NCI-H748 (cell line): ENCODE data around the gene TANGO2.

Experiments
- DNase-seq: peaks from one replicate; lab custom pipeline; 2025; ENCODE audit not compliant: unreplicated experiment; lab: John Stamatoyannopoulos, UW

TANGO2 gene

DNA sequence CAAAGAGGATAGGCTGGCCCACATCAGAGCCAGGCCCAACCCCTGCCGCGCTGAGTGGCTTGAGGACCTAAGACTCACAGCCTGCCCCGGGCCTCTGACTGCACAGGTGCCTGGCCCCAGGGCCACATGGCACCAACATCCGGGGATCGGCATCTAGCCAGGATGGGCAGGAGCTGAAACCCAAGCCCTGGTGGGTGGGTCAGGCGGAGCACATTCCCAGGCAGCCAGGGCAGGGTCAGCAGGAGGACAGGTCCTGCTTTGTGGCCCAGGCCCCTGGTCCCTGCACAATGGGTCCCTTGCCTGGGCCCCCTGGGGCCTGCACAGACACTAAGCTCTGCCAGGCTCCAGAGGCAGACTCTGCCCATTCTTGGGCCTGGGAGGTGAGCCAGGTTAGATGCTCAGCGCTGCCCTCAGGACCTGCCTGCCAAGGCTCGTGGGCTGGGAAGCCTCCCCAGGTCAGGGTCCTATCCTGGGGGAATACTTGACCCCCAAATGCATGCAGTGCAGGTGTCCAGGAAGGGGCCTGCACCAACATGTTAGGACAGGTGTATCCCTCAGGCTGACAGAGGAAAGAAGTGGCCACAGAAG is 37.8 kb upstream of the TANGO2 start:
- DNase-seq = no peak

DNA sequence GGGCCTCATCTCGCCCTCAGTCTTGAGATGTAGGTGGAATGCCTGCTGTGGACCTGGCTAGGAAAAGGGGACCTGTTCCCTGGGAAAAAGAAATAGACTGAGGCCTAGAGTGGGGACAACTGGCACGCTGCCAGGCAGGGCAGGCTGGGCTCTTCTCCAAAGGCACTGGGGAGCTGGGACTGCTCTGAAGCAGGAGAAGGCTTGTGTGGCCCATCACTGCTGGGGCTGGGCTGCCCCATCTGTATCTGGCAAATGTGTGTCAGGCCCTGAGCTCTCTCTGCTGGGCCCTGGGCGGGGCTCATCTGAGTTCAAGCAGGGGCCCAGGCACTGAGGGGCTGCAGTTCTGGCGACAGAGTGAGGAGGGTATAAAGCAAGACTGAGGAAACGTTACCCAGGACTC is 37.2 kb upstream of the TANGO2 start:
- no peak for DNase-seq

- no peak for DNase-seq
These were observed 36.6 kb upstream of the TANGO2 start for GRCh38 chr22:19984201-19984753.

- no peak for DNase-seq
These were observed 35.8 kb upstream of the TANGO2 start for GRCh38 chr22:19984851-19985811.

- peak; percentile 6 for DNase-seq
These were observed 34.9 kb upstream of the TANGO2 start for GRCh38 chr22:19986011-19986409.

- peak; percentile 71 for DNase-seq
These were observed 34.2 kb upstream of the TANGO2 start for GRCh38 chr22:19986410-19987341.

GRCh38 chr22:19987394-19988306 is 33.3 kb upstream of the TANGO2 start:
- peak; percentile 25 for DNase-seq

- no peak for DNase-seq
These were observed 32.5 kb upstream of the TANGO2 start for GRCh38 chr22:19988331-19988808.

- no peak for DNase-seq
These were observed 31.8 kb upstream of the TANGO2 start for GRCh38 chr22:19988965-19989724.

- DNase-seq = no peak
These were observed 31.2 kb upstream of the TANGO2 start for GRCh38 chr22:19989725-19990067.

DNA sequence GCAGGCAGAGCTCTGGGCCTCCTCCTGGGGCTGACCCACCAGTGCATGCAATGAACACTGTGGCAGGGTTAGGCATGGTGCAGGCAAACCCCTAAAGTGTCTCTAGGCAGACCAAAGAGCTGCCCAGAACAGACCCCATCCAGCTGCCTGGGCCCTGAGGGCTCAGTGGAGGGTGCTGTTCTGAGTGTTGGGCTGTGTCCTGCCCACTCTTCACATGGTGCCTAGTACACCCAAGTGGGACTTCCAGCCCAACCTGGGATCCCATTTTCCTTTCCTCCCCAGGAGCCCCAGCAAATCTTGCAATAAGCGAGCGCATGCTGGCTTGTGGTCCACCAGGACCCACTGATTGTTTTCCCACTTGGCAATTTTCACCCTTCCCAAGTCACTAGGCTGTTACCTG is 30.7 kb upstream of the TANGO2 start:
- no peak for DNase-seq

DNA sequence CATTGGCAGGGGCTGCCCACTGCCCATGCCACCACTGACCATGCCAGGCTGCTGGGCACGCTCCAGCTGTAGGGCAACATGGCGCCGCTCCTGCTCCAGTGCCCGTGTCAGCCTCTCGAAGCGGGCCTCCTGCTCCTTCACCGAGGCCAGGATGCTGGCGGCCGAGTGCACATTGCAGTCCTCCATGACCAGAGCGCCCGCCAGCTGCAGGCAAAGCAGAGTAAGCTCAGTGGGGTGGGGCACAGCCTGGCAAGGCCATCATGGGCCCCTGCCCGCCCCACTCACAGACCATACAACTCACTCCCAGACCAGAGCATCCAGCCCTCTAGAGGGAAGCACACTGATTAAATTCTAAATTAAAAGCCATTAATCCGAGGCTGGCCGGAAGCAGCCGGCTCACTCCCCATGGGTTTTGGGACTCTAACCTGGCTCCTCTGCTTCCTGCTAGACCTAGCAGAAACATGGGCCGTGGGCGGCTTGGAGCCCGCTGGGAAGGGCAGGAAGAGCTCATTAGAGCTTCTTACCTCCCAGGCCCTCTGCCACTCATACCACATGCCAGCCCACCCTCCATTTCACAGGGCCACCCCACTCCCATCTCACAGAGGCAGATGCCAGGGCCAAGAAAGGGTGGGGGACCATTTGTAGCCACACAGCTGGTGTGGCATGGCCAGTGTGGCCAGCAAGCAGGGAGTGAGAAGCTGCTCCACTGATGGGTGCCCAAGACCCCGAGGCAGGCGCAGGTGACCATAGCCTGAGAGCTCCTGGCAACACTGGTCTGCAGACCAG is 30.1 kb upstream of the TANGO2 start:
- DNase-seq = no peak

- no peak for DNase-seq
These were observed 29.6 kb upstream of the TANGO2 start for GRCh38 chr22:19991395-19991644.

- no peak for DNase-seq
These were observed 29.1 kb upstream of the TANGO2 start for GRCh38 chr22:19991645-19992451.

DNA sequence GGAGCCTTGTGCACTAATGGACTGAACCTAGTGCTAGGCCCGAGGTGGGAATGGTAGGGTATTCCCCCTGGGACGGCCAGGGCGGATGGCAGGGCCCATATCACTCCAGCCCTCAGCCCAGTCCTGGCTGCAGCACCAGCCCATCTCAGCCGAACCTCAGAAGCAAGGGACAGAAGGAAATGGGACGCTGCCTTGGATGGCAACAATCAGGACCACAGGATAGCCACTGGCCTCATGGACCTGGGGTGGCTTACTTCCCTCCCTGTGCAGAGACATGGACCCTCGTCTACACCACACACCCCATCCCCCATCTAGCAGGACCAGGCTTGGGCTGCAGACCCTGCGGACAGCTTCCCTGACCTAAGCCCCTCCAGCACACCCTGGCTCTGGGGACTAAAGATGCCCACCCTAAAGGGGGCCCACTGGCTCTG is 28.4 kb upstream of the TANGO2 start:
- DNase-seq = no peak

- DNase-seq = no peak
These were observed 28.0 kb upstream of the TANGO2 start for GRCh38 chr22:19992921-19993355.

- DNase-seq = no peak
These were observed 27.0 kb upstream of the TANGO2 start for GRCh38 chr22:19993926-19994325.
